Lung (tissue), 12 donors: Measurements from ENCODE around the gene FRMD3. TPM values are rescaled to one million over a fixed set of nuclear protein-coding genes. Genes with fewer than 3 reads are reported as not detected.

Experiments used
- ATAC-seq: fragments of 200-7000 bp; cut with Tn5 transposase; one replicate; pipeline ENCODE4 v1.9.1; 2020; ENCODE audit warnings: moderate number of reproducible peaks; ENCODE audit not compliant: insufficient read depth, low FRiP score
- DNase-seq, 3 donors: peaks; one replicate each; pipeline ENCODE4 v3.0.0-alpha.2; 2013 to 2017
- H3K27ac ChIP-seq, 2 donors: one replicate each; pipeline ENCODE4 v1.5.1; 2013; ENCODE audit warnings: mild to moderate bottlenecking in 2 of 2, moderate library complexity in 2 of 2, control low read depth in 1 of 2, inconsistent platforms in 1 of 2, low read depth in 1 of 2, low read length in 1 of 2
- H3K27me3 ChIP-seq, 3 donors: one replicate each; pipeline ENCODE4 v1.5.1; 2013; ENCODE audit warnings: low read length in 2 of 3; ENCODE audit not compliant: control insufficient read depth in 3 of 3, insufficient read depth in 3 of 3
- H3K36me3 ChIP-seq, 4 donors: one replicate each; pipeline ENCODE4 v1.5.1; 2013; ENCODE audit warnings: low read length in 4 of 4, mild to moderate bottlenecking in 1 of 4, moderate library complexity in 1 of 4; ENCODE audit not compliant: control insufficient read depth in 4 of 4, insufficient read depth in 4 of 4
- H3K4me1 ChIP-seq, 5 donors: one replicate each; pipeline ENCODE4 v1.5.1; 2013; ENCODE audit warnings: low read length in 5 of 5, mild to moderate bottlenecking in 2 of 5, moderate library complexity in 1 of 5; ENCODE audit not compliant: control insufficient read depth in 5 of 5, insufficient read depth in 5 of 5
- H3K4me3 ChIP-seq: one replicate; pipeline ENCODE4 v1.5.1; 2013; ENCODE audit warnings: mild to moderate bottlenecking, control low read depth, moderate library complexity
- H3K9ac ChIP-seq, 2 donors: one replicate each; pipeline ENCODE4 v1.5.1; 2013; ENCODE audit warnings: low read length in 2 of 2, control low read depth in 1 of 2; ENCODE audit not compliant: insufficient read depth in 1 of 2
- H3K9me3 ChIP-seq, 4 donors: one replicate each; pipeline ENCODE4 v1.5.1; 2013; ENCODE audit warnings: low read length in 3 of 4, mild to moderate bottlenecking in 1 of 4, moderate library complexity in 1 of 4; ENCODE audit not compliant: control insufficient read depth in 4 of 4, insufficient read depth in 3 of 4
- WGBS, 2 donors: extraction: QIAGEN DNeasy Blood & Tissue Kit; methylation state at CpG; one replicate each; pipeline ENCODE4 v1.1.7; 2013; 5-methylcytosine and 5-hydroxymethylcytosine counted together
- polyA plus RNA-seq, 2 donors: library from polyadenylated mRNA; stranded (reverse); fragments of 200-250 nt; gene quantifications; one replicate each; pipeline ENCODE4 v1.2.1, GENCODE V29; 2013
- total RNA-seq, 2 donors: library from RNA; depleted of rRNA in 1 of 2; stranded (reverse); fragments of >200 nt in 1 of 2; gene quantifications; one replicate each; pipeline ENCODE4 v1.2.1, GENCODE V29; 2014 to 2021
- TF ChIP-seq, protein P1 (sequence below): IDR thresholded peaks from 2 replicates; pipeline ENCODE4 v1.5.1; 2012; ENCODE audit warnings: mild to moderate bottlenecking; ENCODE audit errors: control extremely low read depth, extremely low read depth
- donor health status: control.
- donor health status: control.
- donor health status: Bipolar disorder and iron deficiency.
- donor health status: healthy.
- donor health status: DM: yes; HTN: yes; CAD: no.

Gene FRMD3
- total and polyA plus RNA-seq, 4 donors = 0.75 to 3.2 (median 1.6) TPM

DNA sequence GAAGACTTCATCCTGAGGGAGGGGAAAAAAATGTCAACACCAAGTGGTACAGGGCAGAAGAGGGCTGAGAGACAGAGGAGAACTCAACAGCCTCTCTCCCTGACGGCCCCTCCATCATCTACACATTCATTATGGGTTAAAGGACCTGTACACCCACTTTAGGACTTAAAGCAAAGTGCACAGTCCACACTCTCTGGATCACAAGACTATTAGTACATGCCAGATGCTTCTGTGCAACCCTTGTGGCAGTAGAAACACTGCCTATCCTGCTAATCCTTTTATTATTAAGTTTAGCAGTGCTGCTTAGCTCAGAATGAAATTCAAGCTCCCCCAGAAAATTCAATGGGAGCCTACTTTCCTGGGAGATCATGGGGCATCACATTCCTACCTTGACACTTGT is 1.9 kb downstream of the FRMD3 start:
- peaks cover 0 to 7% (median 5%) of the 10 kb centered on the region in 5 donors for H3K4me1 ChIP-seq
- H3K36me3 ChIP-seq = no peaks in the 10 kb centered on the region
- H3K4me3 ChIP-seq = no peak overlapping the region
- H3K9me3 ChIP-seq = peaks cover 0 to 2% (median 0%) of the 10 kb centered on the region in 4 donors
- DNase-seq (no peak), ATAC-seq (no peak)
- H3K27ac ChIP-seq = no peak overlapping the region
- TF ChIP-seq, protein P1, sequence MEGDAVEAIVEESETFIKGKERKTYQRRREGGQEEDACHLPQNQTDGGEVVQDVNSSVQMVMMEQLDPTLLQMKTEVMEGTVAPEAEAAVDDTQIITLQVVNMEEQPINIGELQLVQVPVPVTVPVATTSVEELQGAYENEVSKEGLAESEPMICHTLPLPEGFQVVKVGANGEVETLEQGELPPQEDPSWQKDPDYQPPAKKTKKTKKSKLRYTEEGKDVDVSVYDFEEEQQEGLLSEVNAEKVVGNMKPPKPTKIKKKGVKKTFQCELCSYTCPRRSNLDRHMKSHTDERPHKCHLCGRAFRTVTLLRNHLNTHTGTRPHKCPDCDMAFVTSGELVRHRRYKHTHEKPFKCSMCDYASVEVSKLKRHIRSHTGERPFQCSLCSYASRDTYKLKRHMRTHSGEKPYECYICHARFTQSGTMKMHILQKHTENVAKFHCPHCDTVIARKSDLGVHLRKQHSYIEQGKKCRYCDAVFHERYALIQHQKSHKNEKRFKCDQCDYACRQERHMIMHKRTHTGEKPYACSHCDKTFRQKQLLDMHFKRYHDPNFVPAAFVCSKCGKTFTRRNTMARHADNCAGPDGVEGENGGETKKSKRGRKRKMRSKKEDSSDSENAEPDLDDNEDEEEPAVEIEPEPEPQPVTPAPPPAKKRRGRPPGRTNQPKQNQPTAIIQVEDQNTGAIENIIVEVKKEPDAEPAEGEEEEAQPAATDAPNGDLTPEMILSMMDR = no peak
- H3K27me3 ChIP-seq = peaks cover 0 to 29% (median 25%) of the 10 kb centered on the region in 3 donors
- WGBS, 2 donors = 49 to 82% methylated on average over 1 of the region's 1 CpG
- no peak overlapping the region for H3K9ac ChIP-seq

DNA sequence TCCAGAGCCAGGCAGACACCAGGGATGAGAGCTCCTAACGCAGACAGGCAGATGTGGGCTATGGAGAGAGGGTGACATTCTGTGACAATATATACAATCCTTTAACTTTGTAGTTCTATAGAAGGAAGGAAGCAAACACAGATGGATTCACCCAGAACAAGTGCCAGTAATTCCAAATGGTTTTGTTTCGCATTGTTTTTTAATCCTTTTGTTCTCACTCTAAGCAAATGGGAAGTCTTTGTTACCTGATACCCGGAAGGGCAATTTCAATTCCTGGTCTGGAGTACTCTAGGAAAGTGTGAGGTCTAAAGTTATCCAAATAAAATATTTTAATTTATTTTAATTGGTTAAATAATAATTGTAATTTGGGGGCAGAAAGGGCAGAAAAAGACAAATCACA is 2.5 kb downstream of the FRMD3 start:
- no peak overlapping the region for H3K4me3 ChIP-seq
- DNase-seq = no peak
- peaks cover 0 to 29% (median 25%) of the 10 kb centered on the region in 3 donors for H3K27me3 ChIP-seq
- H3K36me3 ChIP-seq = no peaks in the 10 kb centered on the region
- H3K27ac ChIP-seq = no peak overlapping the region
- WGBS, 2 donors = 74 to 83% methylated on average over 3 of the region's 3 CpGs
- H3K9ac ChIP-seq = no peak overlapping the region
- H3K4me1 ChIP-seq = peaks cover 0 to 7% (median 5%) of the 10 kb centered on the region in 5 donors
- H3K9me3 ChIP-seq = peaks cover 0 to 2% (median 0%) of the 10 kb centered on the region in 4 donors
- no peak for ATAC-seq
- TF ChIP-seq, protein P1 = no peak

DNA sequence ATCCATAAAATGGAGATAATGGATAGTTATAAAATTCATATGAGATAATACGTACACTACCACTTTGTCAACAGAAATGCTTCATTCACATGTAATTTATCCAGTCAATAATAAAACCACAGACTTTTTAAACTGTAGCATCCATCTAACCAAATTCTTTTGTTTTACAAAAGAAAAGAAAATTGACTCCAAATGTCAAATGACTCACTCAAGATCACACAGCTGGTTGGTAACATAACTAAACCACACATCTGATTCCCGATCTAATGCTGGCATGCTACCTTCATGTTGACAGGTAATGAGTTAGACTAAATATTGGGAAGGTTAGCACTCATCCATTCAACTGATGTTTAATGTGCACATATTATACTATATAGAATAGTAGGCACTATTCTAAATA is 4.9 kb downstream of the FRMD3 start:
- peaks cover 0 to 2% (median 0%) of the 10 kb centered on the region in 4 donors for H3K9me3 ChIP-seq
- peaks cover 0 to 25% (median 24%) of the 10 kb centered on the region in 3 donors for H3K27me3 ChIP-seq
- no peak overlapping the region for H3K4me3 ChIP-seq
- H3K9ac ChIP-seq = no peak overlapping the region
- ATAC-seq = no peak
- no peaks in the 10 kb centered on the region for H3K36me3 ChIP-seq
- 94% methylated on average over 2 of the region's 2 CpGs for WGBS, 2 donors
- H3K27ac ChIP-seq = no peak overlapping the region
- H3K4me1 ChIP-seq = peaks cover 0 to 7% (median 5%) of the 10 kb centered on the region in 5 donors
- DNase-seq = no peak
- TF ChIP-seq, protein P1 = no peak

DNA sequence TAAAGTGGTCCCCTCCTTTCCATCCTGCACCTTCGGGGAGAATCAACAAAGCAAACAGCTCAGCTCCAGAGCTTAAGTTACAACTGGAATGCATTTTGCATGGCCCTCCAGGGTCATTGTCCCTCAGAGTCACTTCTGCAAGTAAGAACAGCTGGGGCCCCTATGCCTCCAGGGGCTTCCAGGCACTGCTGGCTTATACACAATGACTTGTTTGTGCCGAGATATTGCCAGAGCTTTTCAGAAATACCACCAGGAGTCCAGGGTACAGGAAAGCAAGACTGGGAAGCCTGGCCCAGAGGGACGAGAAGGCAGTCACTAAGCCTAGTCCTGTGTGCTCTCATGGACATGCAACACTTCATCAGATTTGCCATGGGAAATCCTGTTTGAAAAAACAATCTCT is 11.3 kb downstream of the FRMD3 start:
- H3K9ac ChIP-seq = no peak overlapping the region
- H3K27ac ChIP-seq = no peak overlapping the region
- H3K4me3 ChIP-seq = no peak overlapping the region
- H3K9me3 ChIP-seq = no peaks in the 10 kb centered on the region
- DNase-seq (no peak), ATAC-seq (no peak)
- no peaks in the 10 kb centered on the region for H3K4me1 ChIP-seq
- peaks cover 0 to 4% (median 0%) of the 10 kb centered on the region in 3 donors for H3K27me3 ChIP-seq
- no peaks in the 10 kb centered on the region for H3K36me3 ChIP-seq
- TF ChIP-seq, protein P1 = no peak
- WGBS, 2 donors = 74 to 76% methylated on average over 3 of the region's 3 CpGs
